GM23338 (cell line): Measurements from ENCODE around the gene RNF112.

Experiments
- CREB1 ChIP-seq: fragments of 250-450 bp; sonication (Bioruptor Pico); IDR thresholded peaks from 2 replicates; pipeline ENCODE4 v1.5.0; 2020; ENCODE audit warnings: low read depth, mild to moderate bottlenecking, moderate library complexity
- EZH2 ChIP-seq: fragments of 200-600 bp; sonication (generic); IDR thresholded peaks from one replicate; pipeline ENCODE4 v1.8.0; 2017; ENCODE audit warnings: antibody characterized with exemption, mild to moderate bottlenecking, low read depth; ENCODE audit not compliant: unreplicated experiment
- EZH2phosphoT487 ChIP-seq: fragments of 200-600 bp; sonication (generic); IDR thresholded peaks from one replicate; pipeline ENCODE4 v1.8.1; 2018; ENCODE audit warnings: antibody characterized with exemption; ENCODE audit not compliant: unreplicated experiment
- JUNB ChIP-seq: IDR thresholded peaks from one replicate; pipeline ENCODE4 v1.6.1; 2016; ENCODE audit warnings: antibody characterized with exemption; ENCODE audit not compliant: unreplicated experiment
- NANOG ChIP-seq: IDR thresholded peaks from 2 replicates; pipeline ENCODE4 v1.6.1; 2016; ENCODE audit warnings: antibody characterized with exemption, borderline replicate concordance
- POLR2AphosphoS5 ChIP-seq: IDR thresholded peaks from 2 replicates; pipeline ENCODE4 v1.6.1; 2016; ENCODE audit warnings: antibody characterized with exemption, low read depth
- STAT1 ChIP-seq: IDR thresholded peaks from one replicate; pipeline ENCODE4 v1.6.1; 2016; ENCODE audit warnings: antibody characterized with exemption; ENCODE audit not compliant: unreplicated experiment
- ZNF114 ChIP-seq: fragments of 250-450 bp; sonication (Bioruptor Pico); IDR thresholded peaks from 2 replicates; pipeline ENCODE4 v1.5.0; 2020; ENCODE audit warnings: mild to moderate bottlenecking, moderate library complexity
- ZNF331 ChIP-seq: fragments of 250-450 bp; sonication (Bioruptor Pico); IDR thresholded peaks from 2 replicates; pipeline ENCODE4 v1.5.0; 2020; ENCODE audit warnings: low read depth, mild to moderate bottlenecking, moderate library complexity
- TF ChIP-seq, protein P1 (sequence below), 2 experiments: fragments of 200-600 bp in 1 of 2; sonication (generic) in 1 of 2; conservative IDR thresholded peaks; 2 replicates each; pipeline versions ENCODE4 v1.5.1 to v1.6.1; 2016 to 2017; ENCODE audit warnings: antibody characterized with exemption in 2 of 2, low read depth in 2 of 2, mild to moderate bottlenecking in 2 of 2, moderate library complexity in 1 of 2
- TF ChIP-seq, protein P2 (sequence below): IDR thresholded peaks from 2 replicates; pipeline ENCODE4 v1.6.1; 2016; ENCODE audit warnings: antibody characterized with exemption
- TF ChIP-seq, protein P3 (sequence below): IDR thresholded peaks from one replicate; pipeline ENCODE4 v1.6.1; 2018; ENCODE audit warnings: antibody characterized with exemption; ENCODE audit not compliant: unreplicated experiment

DNA sequence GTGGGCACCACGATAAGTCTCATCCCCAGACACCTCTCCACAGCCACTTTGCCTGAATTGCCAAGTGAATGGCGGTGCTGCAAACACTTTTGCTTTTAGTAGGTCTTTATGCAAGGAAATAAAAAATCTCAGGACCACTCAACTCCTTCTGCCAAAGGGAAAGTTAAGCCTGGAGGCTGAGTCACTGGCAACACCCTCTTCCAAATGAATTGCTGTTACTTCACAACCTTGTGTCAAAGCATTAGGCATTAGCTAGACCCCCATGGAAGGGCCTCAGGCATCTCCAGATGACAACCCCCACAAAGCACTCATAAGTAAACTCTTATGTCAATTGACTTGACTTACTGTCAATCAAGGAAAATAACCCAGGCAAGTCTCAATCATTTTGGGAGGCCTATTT lies 43.0 kb downstream of the RNF112 start:
- TF ChIP-seq, protein P1, sequence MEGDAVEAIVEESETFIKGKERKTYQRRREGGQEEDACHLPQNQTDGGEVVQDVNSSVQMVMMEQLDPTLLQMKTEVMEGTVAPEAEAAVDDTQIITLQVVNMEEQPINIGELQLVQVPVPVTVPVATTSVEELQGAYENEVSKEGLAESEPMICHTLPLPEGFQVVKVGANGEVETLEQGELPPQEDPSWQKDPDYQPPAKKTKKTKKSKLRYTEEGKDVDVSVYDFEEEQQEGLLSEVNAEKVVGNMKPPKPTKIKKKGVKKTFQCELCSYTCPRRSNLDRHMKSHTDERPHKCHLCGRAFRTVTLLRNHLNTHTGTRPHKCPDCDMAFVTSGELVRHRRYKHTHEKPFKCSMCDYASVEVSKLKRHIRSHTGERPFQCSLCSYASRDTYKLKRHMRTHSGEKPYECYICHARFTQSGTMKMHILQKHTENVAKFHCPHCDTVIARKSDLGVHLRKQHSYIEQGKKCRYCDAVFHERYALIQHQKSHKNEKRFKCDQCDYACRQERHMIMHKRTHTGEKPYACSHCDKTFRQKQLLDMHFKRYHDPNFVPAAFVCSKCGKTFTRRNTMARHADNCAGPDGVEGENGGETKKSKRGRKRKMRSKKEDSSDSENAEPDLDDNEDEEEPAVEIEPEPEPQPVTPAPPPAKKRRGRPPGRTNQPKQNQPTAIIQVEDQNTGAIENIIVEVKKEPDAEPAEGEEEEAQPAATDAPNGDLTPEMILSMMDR (conservative IDR thresholded peaks at IDR 0.05; ENCODE audit: low read depth in 2 of 2) = no peak
- TF ChIP-seq, protein P2, sequence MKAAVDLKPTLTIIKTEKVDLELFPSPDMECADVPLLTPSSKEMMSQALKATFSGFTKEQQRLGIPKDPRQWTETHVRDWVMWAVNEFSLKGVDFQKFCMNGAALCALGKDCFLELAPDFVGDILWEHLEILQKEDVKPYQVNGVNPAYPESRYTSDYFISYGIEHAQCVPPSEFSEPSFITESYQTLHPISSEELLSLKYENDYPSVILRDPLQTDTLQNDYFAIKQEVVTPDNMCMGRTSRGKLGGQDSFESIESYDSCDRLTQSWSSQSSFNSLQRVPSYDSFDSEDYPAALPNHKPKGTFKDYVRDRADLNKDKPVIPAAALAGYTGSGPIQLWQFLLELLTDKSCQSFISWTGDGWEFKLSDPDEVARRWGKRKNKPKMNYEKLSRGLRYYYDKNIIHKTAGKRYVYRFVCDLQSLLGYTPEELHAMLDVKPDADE = no peak
- TF ChIP-seq EZH2 (no peak), ZNF114 (CRISPR knock-in tag) (no peak), POLR2AphosphoS5 (no peak), CREB1 (CRISPR knock-in tag) (no peak), EZH2phosphoT487 (no peak), ZNF331 (CRISPR knock-in tag) (no peak), STAT1 (no peak), JUNB (no peak), NANOG (no peak)
- TF ChIP-seq, protein P3, sequence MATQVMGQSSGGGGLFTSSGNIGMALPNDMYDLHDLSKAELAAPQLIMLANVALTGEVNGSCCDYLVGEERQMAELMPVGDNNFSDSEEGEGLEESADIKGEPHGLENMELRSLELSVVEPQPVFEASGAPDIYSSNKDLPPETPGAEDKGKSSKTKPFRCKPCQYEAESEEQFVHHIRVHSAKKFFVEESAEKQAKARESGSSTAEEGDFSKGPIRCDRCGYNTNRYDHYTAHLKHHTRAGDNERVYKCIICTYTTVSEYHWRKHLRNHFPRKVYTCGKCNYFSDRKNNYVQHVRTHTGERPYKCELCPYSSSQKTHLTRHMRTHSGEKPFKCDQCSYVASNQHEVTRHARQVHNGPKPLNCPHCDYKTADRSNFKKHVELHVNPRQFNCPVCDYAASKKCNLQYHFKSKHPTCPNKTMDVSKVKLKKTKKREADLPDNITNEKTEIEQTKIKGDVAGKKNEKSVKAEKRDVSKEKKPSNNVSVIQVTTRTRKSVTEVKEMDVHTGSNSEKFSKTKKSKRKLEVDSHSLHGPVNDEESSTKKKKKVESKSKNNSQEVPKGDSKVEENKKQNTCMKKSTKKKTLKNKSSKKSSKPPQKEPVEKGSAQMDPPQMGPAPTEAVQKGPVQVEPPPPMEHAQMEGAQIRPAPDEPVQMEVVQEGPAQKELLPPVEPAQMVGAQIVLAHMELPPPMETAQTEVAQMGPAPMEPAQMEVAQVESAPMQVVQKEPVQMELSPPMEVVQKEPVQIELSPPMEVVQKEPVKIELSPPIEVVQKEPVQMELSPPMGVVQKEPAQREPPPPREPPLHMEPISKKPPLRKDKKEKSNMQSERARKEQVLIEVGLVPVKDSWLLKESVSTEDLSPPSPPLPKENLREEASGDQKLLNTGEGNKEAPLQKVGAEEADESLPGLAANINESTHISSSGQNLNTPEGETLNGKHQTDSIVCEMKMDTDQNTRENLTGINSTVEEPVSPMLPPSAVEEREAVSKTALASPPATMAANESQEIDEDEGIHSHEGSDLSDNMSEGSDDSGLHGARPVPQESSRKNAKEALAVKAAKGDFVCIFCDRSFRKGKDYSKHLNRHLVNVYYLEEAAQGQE = no peak
